Measurements from ENCODE around the gene MARCHF10.
"Not testable (repeated sequence)": the region's sequence is repeated elsewhere in the genome, so short reads cannot be mapped to it uniquely, and the experiment has no call there.

Gene MARCHF10

GRCh38 chr17:62848334-62848733 is 40.2 kb upstream of the MARCHF10 start:
- TF ChIP-seq CTCF (conservative IDR thresholded peaks at IDR 0.05): no peak
- H3K27ac ChIP-seq: no peak overlapping the region

GRCh38 chr17:62847426-62847825 is 39.3 kb upstream of the MARCHF10 start:
- no peak overlapping the region for H3K27ac ChIP-seq
- no peak for TF ChIP-seq CTCF (conservative IDR thresholded peaks at IDR 0.05)

- no peak for TF ChIP-seq CTCF (conservative IDR thresholded peaks at IDR 0.05)
- H3K27ac ChIP-seq: no peak overlapping the region
Measured at GRCh38 chr17:62840871-62841270, 32.8 kb upstream of the MARCHF10 start.

GRCh38 chr17:62833816-62834215 is 25.7 kb upstream of the MARCHF10 start:
- not testable (repeated sequence) for H3K27ac ChIP-seq

- no peak overlapping the region for H3K27ac ChIP-seq
- no peak for TF ChIP-seq CTCF (conservative IDR thresholded peaks at IDR 0.05)
Measured at GRCh38 chr17:62832405-62832804, 24.3 kb upstream of the MARCHF10 start.

GRCh38 chr17:62831066-62831465 is 23.0 kb upstream of the MARCHF10 start:
- peak overlapping the region; percentile 35; the same call in 1 of the 2 replicates for H3K27ac ChIP-seq

- no peak overlapping the region for H3K27ac ChIP-seq
- TF ChIP-seq CTCF (conservative IDR thresholded peaks at IDR 0.05): no peak
Measured at GRCh38 chr17:62827746-62828485, 19.8 kb upstream of the MARCHF10 start.

- H3K27ac ChIP-seq: no peak overlapping the region
- no peak for TF ChIP-seq CTCF (conservative IDR thresholded peaks at IDR 0.05)
Measured at GRCh38 chr17:62826956-62827355, 18.8 kb upstream of the MARCHF10 start.

- TF ChIP-seq CTCF (conservative IDR thresholded peaks at IDR 0.05): no peak
- H3K27ac ChIP-seq: no peak overlapping the region
Measured at GRCh38 chr17:62825182-62825581, 17.1 kb upstream of the MARCHF10 start.

All from VCaP (cell line).